SK-N-SH (cell line): ENCODE results near the gene DNAL4. TPM values are rescaled to one million over a fixed set of nuclear protein-coding genes. Genes with fewer than 3 reads are reported as not detected.

Source experiments
- CTCF ChIA-PET: fragments of 300-600, 350-600 bp; formaldehyde crosslinking; extraction: SDS; loops from one replicate; lab custom pipeline; 2021; lab: Yijun Ruan, JAX
- POLR2A ChIA-PET: fragments of 350-600 bp; sonication (Branson Sonifier 250); formaldehyde crosslinking; extraction: SDS; loops from one replicate; lab custom pipeline; 2020; ENCODE audit warnings: antibody characterized with exemption, inconsistent platforms; lab: Yijun Ruan, JAX
- DNase-seq: peaks from one replicate; pipeline ENCODE4 v3.0.0; 2012
- H2AFZ ChIP-seq: fragments of 200-600 bp; sonication (generic); 2 replicates; pipeline ENCODE4 v1.8.1; 2016; ENCODE audit warnings: antibody characterized with exemption, mild to moderate bottlenecking, low read depth
- H3F3A ChIP-seq: fragments of 200-600 bp; sonication (generic); replicated peaks from 2 replicates; pipeline ENCODE3; 2016; ENCODE audit warnings: antibody characterized with exemption, mild to moderate bottlenecking; ENCODE audit not compliant: insufficient read depth
- H3K27ac ChIP-seq, 2 experiments: fragments of 200-500 bp in 1 of 2; fragments of 200-600 bp in 1 of 2; sonication (Bioruptor generic) in 1 of 2; sonication (generic), shearing (Covaris generic) in 1 of 2; 2 replicates each; pipeline versions ENCODE4 v1.5.1 to v1.6.1; 2014 to 2016; ENCODE audit warnings: low read depth in 2 of 2, inconsistent platforms in 1 of 2, low read length in 1 of 2, mild to moderate bottlenecking in 1 of 2, mixed read lengths in 1 of 2
- H3K27me3 ChIP-seq: fragments of 200-600 bp; sonication (generic), shearing (Covaris generic); 2 replicates; pipeline ENCODE4 v1.6.1; 2016; ENCODE audit warnings: mixed run types; ENCODE audit not compliant: insufficient read depth
- H3K36me3 ChIP-seq, 2 experiments: fragments of 200-500 bp in 1 of 2; fragments of 200-600 bp in 1 of 2; sonication (Bioruptor generic) in 1 of 2; sonication (generic) in 1 of 2; replicated peaks in 1 of 2; 2 replicates each; pipeline versions ENCODE3 to v1.5.1; 2014 to 2016; ENCODE audit warnings: low read length in 1 of 2, mild to moderate bottlenecking in 1 of 2; ENCODE audit not compliant: insufficient read depth in 2 of 2, control insufficient read depth in 1 of 2
- H3K4me1 ChIP-seq, 2 experiments: fragments of 200-500 bp in 1 of 2; fragments of 200-600 bp in 1 of 2; sonication (Bioruptor generic) in 1 of 2; sonication (generic), shearing (Covaris generic) in 1 of 2; 2 replicates each; pipeline versions ENCODE4 v1.5.1 to v1.6.1; 2014 to 2016; ENCODE audit warnings: low read depth in 1 of 2, low read length in 1 of 2, mixed run types in 1 of 2; ENCODE audit not compliant: insufficient read depth in 2 of 2, control insufficient read depth in 1 of 2
- H3K4me2 ChIP-seq: fragments of 200-600 bp; sonication (generic), shearing (Covaris generic); 2 replicates; pipeline ENCODE4 v1.6.1; 2017; ENCODE audit warnings: mixed run types
- H3K4me3 ChIP-seq, 2 experiments: fragments of 200-500 bp in 1 of 2; fragments of 200-600 bp in 1 of 2; sonication (Bioruptor generic) in 1 of 2; sonication (generic), shearing (Covaris generic) in 1 of 2; 2 replicates each; pipeline versions ENCODE4 v1.5.1 to v1.8.1; 2014 to 2016; ENCODE audit warnings: low read depth in 2 of 2, inconsistent platforms in 1 of 2, low read length in 1 of 2, mild to moderate bottlenecking in 1 of 2, mixed read lengths in 1 of 2, moderate library complexity in 1 of 2
- H3K79me2 ChIP-seq: fragments of 200-600 bp; sonication (generic); 2 replicates; pipeline ENCODE4 v1.8.1; 2017; ENCODE audit warnings: mild to moderate bottlenecking; ENCODE audit not compliant: insufficient read depth
- H3K9ac ChIP-seq: fragments of 200-600 bp; sonication (generic); 2 replicates; pipeline ENCODE4 v1.6.1; 2017; ENCODE audit warnings: mixed run types
- H3K9me2 ChIP-seq: fragments of 200-600 bp; sonication (generic); 2 replicates; pipeline ENCODE4 v1.6.1; 2017; ENCODE audit warnings: mixed run types
- H3K9me3 ChIP-seq: fragments of 200-600 bp; sonication (generic); 2 replicates; pipeline ENCODE4 v1.6.1; 2017; ENCODE audit warnings: mixed run types, mild to moderate bottlenecking, moderate library complexity
- H4K20me1 ChIP-seq: fragments of 200-600 bp; sonication (generic); 2 replicates; pipeline ENCODE4 v1.6.1; 2017; ENCODE audit warnings: mild to moderate bottlenecking, mixed run types; ENCODE audit not compliant: insufficient read depth
- CTCF ChIP-seq: fragments of 200-600 bp; sonication (generic); IDR thresholded peaks from 2 replicates; pipeline ENCODE4 v1.6.1; 2017; ENCODE audit warnings: antibody characterized with exemption, mild to moderate bottlenecking, moderate library complexity
- ELF1 ChIP-seq: IDR thresholded peaks from 2 replicates; pipeline ENCODE4 v1.4.0; 2012
- EZH2phosphoT487 ChIP-seq: fragments of 200-600 bp; sonication (generic); IDR thresholded peaks from 2 replicates; pipeline ENCODE4 v1.6.1; 2017; ENCODE audit warnings: low read depth, mixed run types, mild to moderate bottlenecking, antibody characterized with exemption, moderate library complexity, borderline replicate concordance
- FOSL2 ChIP-seq: IDR thresholded peaks from 2 replicates; pipeline ENCODE4 v1.4.0; 2012; ENCODE audit warnings: low read depth, mild to moderate bottlenecking, moderate library complexity, borderline replicate concordance
- FOXJ3 ChIP-seq: sonication (generic); formaldehyde crosslinking; IDR thresholded peaks from 2 replicates; pipeline ENCODE4 v1.5.1; 2020; ENCODE audit warnings: mild to moderate bottlenecking, missing genetic modification reagents
- FOXM1 ChIP-seq: IDR thresholded peaks from 2 replicates; pipeline ENCODE4 v1.4.0; 2012; ENCODE audit warnings: low read depth, mild to moderate bottlenecking
- GABPA ChIP-seq: IDR thresholded peaks from 2 replicates; pipeline ENCODE4 v1.4.0; 2012; ENCODE audit warnings: low read depth, mild to moderate bottlenecking
- JUND ChIP-seq: IDR thresholded peaks from 2 replicates; pipeline ENCODE4 v1.4.0; 2012
- NFIC ChIP-seq: IDR thresholded peaks from 2 replicates; pipeline ENCODE4 v1.4.0; 2012; ENCODE audit warnings: borderline replicate concordance
- POLR2AphosphoS5 ChIP-seq: IDR thresholded peaks from 2 replicates; pipeline ENCODE4 v1.6.1; 2012; ENCODE audit warnings: low read depth, low read length
- RAD21 ChIP-seq: IDR thresholded peaks from 2 replicates; pipeline ENCODE4 v1.6.1; 2012; ENCODE audit warnings: mild to moderate bottlenecking, low read length
- RCOR1 ChIP-seq: fragments of 150-350 bp; IDR thresholded peaks from 2 replicates; pipeline ENCODE4 v1.6.1; 2017; ENCODE audit warnings: antibody characterized with exemption, low read length
- RXRA ChIP-seq: IDR thresholded peaks from 2 replicates; pipeline ENCODE4 v1.4.0; 2012; ENCODE audit warnings: low read depth, mild to moderate bottlenecking, borderline replicate concordance
- SIN3A ChIP-seq: IDR thresholded peaks from 2 replicates; pipeline ENCODE4 v1.6.1; 2012; ENCODE audit warnings: low read depth, mild to moderate bottlenecking, low read length, moderate library complexity, borderline replicate concordance
- SMC3 ChIP-seq: IDR thresholded peaks from 2 replicates; pipeline ENCODE4 v1.6.1; 2012; ENCODE audit warnings: low read depth, low read length, improper control_type of control experiment
- TCF12 ChIP-seq: IDR thresholded peaks from 2 replicates; pipeline ENCODE4 v1.4.0; 2012
- WGBS: methylation state at CpG from one replicate; pipeline ENCODE4 v1.1.6; 2017; ENCODE audit warnings: low lambda C conversion rate; 5-methylcytosine and 5-hydroxymethylcytosine counted together
- polyA plus RNA-seq, 3 experiments: library from polyadenylated mRNA; depleted of rRNA; stranded (reverse); fragments of >200 nt; gene quantifications; 2 replicates each; pipeline ENCODE4 v1.2.3, GENCODE V29; 2012

The DNAL4 gene
- polyA plus RNA-seq, 1 of the 3 experiments (the other 2 are of a cell fraction), result 15.1 TPM

- Histone ChIP-seq H3K9me3 (no peaks in the 10 kb centered on the region), H3F3A (no peaks in the 10 kb centered on the region), H3K4me2 (no peak overlapping the region), H3K27ac (no peak overlapping the region), H3K4me1 (peaks cover 0 to 3% of the 10 kb centered on the region in 2 experiments; a peak in 1 of 4 replicates), H3K9ac (no peak overlapping the region)
- peak; percentile 77 for DNase-seq
- peak; percentile 54 for TF ChIP-seq FOSL2
- peak; percentile 65 for TF ChIP-seq CTCF
- no peak for TF ChIP-seq FOXM1
- peak; percentile 28; the same call in 1 of the 2 replicates for TF ChIP-seq NFIC
- TF ChIP-seq RAD21, result peak; percentile 35
- TF ChIP-seq TCF12, result peak; percentile 16; the same call in 1 of the 2 replicates
- no peak for TF ChIP-seq POLR2AphosphoS5
- no peak for TF ChIP-seq FOXJ3 (CRISPR knock-in tag)
- no peak for TF ChIP-seq ELF1
- no peak for TF ChIP-seq JUND
- no peak for TF ChIP-seq RXRA
- peak; percentile 14; the same call in 1 of the 2 replicates for TF ChIP-seq SMC3
- TF ChIP-seq, all 33 proteins: peak for 6
- no peaks in the 10 kb centered on the region for H3K9me2 ChIP-seq
- H4K20me1 ChIP-seq, result no peaks in the 10 kb centered on the region
- ChIA-PET CTCF (interaction anchor here (0.6 to 1.6 kb wide), 21 partner anchors 10 to 369 kb away, joined by 3 to 10 read pairs (median 3); partner anchors contain the start of gene SUN2), POLR2A (no interaction called here)
- no peaks in the 10 kb centered on the region for H3K79me2 ChIP-seq
- no peaks in the 10 kb centered on the region for H3K36me3 ChIP-seq
- H3K27me3 ChIP-seq, result no peaks in the 10 kb centered on the region
- no peak overlapping the region for H2AFZ ChIP-seq
- 67% methylated on average over 4 of the region's 14 CpGs for WGBS
- H3K4me3 ChIP-seq, result no peak overlapping the region; a peak in 1 of 4 replicates
Observed at GRCh38 chr22:38766076-38766777, 27.7 kb downstream of the DNAL4 start.

GRCh38 chr22:38762551-38762983 lies 31.4 kb downstream of the DNAL4 start:
- Histone ChIP-seq H3K36me3 (no peaks in the 10 kb centered on the region), H2AFZ (no peak overlapping the region), H3K79me2 (no peaks in the 10 kb centered on the region), H3K9ac (no peak overlapping the region), H3K27ac (no peak overlapping the region), H3K27me3 (no peaks in the 10 kb centered on the region), H3K4me1 (peaks cover 0 to 2% of the 10 kb centered on the region in 2 experiments; a peak in 1 of 4 replicates), H3K9me2 (no peaks in the 10 kb centered on the region), H3K9me3 (no peaks in the 10 kb centered on the region), H4K20me1 (no peaks in the 10 kb centered on the region), H3F3A (no peaks in the 10 kb centered on the region), H3K4me2 (no peak overlapping the region), H3K4me3 (no peak overlapping the region)
- DNase-seq, result no peak
- ChIA-PET CTCF (interaction anchor here (0.8 to 1.2 kb wide), 4 partner anchors 28 to 108 kb away, joined by 3 to 4 read pairs (median 3); no protein-coding TSS in a partner anchor), POLR2A (no interaction called here)
- TF ChIP-seq JUND, result no peak
- no peak for TF ChIP-seq EZH2phosphoT487
- TF ChIP-seq GABPA, result no peak
- TF ChIP-seq SIN3A, result no peak
- TF ChIP-seq CTCF, result no peak
- no peak for TF ChIP-seq FOXM1
- no peak for TF ChIP-seq POLR2AphosphoS5
- TF ChIP-seq RCOR1, result no peak
- WGBS, result 89% methylated on average over 3 of the region's 11 CpGs
